ENCODE measurements around the gene SPINK2.

SPINK2 gene, protein sequence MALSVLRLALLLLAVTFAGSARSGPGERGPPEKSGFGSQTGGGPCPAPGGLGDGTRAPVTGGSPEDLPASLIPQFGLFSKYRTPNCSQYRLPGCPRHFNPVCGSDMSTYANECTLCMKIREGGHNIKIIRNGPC

DNA sequence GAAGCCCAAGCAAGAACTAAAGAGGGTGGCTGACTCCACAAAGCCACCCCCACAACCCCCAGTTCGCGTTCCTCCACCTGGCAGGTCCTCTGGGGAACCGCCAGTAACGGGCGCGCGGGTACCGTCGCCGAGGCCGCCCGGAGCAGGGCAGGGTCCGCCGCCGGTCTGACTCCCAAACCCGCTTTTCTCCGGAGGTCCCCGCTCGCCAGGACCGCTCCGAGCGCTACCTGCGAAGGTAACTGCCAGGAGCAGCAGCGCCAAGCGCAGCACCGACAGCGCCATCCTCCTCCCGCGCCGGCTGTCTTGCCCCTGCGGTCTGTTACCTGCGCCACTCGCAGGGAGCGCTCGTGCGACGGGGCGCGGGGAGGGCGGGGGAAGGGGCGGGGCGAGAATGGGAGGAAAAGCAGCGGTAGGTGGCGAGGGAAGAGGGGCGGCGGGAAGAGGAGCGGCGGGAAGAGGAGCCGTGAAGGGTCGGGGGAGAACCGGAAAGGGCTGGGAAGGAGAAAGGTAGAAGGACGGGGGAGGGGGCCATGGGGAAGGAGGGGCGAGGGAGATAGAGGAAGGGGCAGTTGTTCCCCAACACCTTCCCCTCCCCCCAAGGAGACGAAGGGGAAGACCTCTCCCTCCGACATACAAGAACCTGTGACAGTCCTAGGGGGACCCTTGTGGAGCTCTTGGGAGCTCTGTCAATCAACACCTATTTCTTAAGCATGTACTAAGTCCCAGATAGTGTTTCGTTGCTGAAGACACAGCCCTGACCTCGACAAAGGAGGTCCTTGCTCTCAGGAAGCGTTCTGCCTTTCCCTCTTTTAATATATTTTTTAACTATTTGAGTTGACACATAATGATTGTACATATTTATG is at the start of gene SPINK2:
TSS of gene SPINK2 (minus strand) at position 321 of the 863 bp plus-strand sequence. CDS start at position 282, 39 bp downstream.
- DNase-seq = peak; percentile 86

DNA sequence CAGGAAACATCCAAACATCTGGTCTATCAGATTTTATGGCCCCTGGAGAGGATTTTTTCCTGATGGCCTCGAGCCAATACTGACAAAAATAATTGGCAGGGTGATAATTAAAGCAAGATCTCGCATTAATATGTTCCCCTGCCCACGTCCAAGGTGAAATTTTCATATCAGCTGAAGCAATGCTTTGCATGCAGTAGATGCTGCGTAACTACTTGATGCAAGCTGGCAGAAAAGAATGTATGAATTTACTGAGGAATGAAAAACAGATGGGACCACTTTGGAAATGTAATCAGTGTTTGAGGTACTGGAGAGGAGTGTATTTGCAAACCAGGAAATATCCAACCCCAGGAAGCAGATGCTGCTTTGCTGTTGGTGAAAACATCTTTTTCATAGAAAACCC is 49.4 kb upstream of the SPINK2 start:
- DNase-seq = no peak

DNA sequence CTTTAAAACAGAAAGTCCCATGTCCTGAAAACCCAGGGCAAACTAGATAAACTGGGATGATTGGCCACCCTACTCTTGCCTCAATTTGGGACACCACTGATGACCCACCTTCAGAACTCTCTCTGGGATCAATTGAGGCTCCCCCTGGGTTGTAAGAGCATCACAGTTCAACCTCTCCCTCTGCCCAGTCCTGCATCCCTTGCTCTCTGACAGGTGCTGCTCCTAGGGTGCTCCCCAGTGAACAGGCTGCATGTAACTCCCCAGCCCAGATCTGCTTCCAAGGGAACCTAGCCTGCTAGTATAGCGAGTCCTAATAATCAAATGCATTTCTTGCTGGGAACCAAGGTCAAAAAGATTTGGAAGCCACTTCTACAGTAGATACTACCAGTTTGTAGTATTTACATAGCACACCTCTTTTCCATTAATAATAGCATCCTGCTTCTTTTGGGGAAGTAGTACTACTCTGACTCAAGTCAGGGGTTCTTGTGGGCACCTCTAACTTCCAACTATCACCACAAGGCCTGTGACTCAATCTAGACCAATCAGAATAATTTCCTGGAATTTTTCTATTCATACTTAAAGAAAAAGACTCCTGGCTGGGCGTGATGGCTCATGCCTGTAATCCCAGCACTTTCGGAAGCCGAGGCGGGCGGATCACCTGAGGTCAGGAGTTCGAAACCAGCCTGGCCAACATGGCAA is 42.1 kb upstream of the SPINK2 start:
- no peak for DNase-seq

DNA sequence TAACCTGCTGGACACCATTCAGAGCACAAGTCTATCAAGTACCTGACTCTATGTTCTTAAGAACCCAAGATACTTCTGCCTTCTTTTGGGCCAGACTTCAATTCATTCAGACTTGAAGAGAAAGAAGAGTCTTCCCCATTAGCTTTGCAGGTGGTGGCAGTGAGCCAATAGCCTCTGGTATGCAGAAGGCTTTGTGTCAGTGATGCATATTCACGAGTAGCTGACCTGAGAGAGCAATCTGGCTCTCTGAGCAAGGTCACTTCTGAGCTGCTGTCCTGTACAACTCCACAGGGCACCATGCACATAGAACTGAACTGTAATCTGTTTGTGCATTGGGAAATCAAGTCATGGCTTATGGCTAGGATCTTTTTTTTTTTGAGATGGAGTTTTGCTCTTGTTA is 39.9 kb upstream of the SPINK2 start:
- no peak for DNase-seq

DNA sequence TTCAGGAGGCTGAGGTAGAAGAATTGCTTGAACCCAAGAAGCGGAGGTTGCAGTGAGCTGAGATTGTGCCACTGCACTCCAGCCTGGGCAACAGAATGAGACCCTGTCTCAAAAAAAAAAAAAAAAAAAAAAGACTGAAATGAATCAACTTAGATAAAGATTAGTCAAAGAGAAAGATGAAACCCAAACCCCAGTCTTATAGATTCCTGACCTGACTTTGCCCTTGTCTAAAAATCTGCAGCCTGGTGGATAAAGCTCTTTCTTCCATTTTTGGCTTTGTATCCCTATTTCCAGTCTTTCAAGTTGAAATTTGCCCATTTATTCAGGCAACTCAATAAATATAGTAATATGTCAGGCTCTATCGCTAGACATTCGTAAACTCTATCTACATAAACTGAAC is 39.3 kb upstream of the SPINK2 start:
- no peak for DNase-seq

DNA sequence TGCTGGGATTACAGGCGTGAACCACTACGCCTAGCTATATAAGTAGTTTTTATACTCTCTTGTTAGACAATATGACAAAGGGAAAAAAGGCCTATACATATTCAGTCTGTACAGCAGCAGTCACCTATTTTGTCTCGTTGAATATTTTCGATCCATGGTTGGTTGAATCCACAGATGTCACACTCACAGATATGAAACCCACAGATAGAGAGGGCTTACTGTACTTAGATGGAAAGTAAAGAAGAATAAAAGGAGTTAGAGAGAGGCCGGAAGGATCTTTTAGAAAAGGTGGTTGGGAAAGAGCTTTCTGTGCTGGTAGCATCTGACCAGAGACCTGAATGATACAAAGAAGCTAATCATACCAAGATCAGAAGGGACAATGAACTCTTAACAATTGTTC is 38.3 kb upstream of the SPINK2 start:
- no peak for DNase-seq

DNA sequence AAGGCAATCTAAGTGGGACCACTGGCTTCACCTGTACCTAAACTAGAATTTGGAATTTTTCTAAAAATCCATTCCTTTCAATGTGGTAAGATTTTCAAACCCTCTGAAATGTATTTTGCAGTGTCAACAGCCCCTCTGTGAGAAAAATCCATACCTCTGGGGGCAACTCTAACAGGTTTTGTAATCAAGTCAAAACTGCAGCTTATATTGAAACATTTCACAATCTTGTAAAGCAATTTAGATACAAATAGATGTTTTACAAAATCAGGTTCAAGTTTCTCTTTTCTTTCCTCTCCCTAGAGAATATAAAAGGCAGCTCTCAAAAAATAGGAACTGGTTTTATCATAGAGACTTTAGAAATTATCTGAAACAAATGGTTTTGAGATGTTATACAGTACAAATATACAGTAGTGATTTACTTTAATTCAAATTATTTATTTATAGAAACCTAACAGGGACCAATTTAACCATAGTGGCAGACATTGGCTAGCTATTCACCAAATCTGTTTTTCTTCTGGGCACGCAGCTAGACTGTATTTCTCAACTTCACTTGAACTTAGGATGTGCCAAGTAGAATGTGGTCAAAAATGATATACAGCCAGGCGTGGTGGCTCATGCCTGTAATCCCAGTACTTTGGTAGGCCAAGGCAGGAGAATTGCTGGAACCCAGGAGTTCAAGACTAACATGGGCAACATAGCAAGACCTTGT is 36.3 kb upstream of the SPINK2 start:
- no peak for DNase-seq

DNA sequence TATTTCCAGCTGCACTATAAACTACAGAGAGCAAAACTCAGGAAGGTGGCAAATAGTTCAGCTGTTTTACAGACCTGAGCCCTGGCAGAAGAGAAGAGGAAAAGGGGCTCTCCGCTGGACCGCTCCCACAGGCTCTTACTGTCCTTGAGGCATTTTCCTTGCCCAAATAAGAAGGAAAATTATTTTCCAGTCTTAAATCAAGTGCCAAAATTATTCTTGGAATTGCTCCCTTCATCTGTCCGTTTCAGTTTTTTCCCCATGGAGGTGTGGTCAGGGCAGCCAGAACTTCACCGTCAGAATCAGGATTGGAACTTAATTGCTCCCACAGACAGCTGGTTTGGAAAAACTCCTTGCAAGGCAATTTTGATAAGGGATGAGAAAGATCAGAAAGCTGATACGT is 35.2 kb upstream of the SPINK2 start:
- DNase-seq = no peak

DNA sequence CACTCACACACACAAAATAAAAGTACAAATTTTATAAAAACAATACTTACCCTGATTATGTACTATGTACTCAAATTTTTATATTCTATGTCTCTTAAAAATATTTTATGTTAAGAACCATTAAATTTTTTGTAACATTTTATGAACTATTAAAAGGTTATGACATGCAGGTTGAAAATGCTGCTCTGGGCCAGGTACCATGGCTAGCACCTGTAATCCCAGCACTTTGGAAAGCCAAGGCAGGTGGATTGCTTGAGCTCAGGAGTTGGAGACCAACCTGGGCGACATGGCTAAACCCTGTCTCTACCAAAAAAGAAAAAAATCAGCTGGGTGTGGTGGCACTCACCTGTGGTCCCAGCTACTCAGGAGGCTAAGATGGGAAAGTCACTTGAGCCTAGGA is 29.4 kb upstream of the SPINK2 start:
- no peak for DNase-seq

DNA sequence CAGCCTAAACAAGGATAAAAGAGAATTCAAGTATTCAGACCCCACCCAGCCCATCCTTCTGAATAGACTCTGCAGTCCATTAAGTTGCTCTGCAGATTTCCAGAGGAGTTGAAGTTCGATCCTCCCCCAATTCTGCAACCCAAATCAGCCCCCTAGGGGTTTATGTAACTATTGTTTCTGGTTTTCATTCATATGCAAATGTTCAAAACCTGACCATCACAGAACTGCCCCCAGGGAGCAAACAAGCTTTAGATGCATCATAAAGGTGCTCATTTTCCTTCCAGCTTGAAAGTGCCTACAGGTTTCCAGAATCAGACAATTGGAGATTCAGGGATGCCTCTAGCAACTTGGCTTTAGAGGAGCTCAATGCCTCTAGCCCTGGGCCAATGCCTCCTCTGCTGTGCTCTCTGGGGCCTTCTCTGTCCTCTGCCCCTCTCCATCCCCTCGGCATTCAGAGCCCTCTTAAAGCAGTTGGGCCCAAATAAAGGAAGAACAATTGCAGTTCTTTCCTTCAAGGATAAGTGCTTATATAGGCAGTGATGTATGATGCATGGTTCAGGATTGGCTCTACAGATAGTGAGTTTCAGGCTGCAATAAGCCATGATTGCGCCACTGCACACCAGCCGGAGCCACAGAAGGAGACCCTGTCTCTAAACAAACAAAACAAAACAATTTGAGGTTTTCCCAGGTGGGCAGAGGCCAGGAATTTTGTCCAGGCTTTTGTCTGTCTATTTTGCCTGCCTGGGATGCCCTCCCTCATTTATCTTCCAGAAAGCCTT is 23.5 kb upstream of the SPINK2 start:
- DNase-seq = no peak

DNA sequence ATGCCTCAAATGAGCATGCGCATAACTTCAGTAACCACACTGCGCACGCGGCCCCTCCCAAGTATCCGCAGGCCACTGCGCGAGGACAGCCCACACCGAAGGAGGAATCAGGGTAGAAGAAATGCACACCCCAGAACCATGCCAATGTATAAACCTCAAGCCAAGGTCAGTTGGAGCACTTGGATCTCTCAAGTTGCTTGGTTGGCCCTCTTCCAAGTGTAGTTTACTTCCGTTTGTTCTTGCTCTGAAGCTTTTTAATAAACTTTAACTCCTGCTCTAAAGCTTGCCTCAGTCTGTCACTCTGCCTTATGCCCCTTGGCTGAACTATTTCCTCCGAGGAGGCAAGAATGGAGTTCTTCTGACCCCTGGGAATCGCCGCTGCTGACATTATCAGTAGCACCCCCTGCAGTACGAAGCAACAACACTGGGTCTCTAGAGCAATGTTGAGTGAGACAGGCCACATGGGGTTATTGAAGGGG is 22.0 kb upstream of the SPINK2 start:
- no peak for DNase-seq

DNA sequence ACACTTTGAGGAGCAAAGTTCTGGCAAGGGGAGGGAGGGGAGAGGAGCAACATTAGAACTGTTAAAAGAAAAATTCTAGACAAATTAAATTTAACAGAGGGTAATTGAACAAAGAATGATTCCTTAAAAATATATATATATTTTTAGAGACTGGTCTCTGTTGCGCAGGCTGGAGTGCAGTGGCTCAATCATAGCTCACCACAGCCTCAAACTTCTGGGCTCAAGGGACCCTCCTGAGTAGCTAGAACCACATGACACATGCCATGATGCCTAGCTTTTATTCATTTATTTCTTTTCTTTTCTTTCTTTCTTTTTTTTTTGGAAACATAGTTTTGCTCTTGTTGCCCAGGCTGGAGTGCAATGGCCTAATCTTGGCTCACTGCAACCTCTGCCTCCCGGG is 19.1 kb upstream of the SPINK2 start:
- no peak for DNase-seq

DNA sequence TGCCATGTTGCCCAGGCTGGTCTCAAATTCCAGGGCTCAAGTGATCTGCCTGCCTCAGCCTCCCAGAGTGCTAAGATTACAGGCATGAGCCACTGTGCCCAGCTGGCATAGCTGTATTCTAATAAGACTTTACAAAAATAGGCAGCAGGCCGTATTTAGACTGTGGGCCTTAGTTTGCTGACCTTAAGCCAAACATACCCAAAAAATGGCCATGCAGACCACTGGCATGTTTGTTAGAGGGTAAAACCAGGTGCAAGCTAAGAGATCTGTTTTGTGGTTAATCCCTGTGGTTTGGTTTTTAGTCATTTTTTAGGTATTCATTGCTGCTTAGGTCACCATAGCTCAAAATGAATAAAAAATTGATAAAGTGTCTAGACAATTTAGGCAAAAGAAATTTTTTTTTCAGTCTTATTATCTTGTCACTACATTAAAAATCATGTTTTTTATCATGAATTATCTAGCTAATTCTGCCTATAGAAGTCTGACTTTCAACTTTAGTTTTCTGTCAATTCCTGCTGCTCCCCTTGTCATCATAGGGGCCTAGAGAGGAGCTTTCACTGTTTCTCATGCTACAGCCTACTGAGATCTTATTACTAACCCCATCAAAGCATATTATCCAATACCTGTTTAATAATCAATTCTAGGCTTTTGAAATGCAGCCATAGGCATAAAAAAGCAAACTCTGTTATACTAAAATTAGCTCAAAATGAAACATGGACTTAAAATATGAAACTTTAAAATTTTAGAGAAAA is 7.5 kb upstream of the SPINK2 start:
- DNase-seq = no peak

DNA sequence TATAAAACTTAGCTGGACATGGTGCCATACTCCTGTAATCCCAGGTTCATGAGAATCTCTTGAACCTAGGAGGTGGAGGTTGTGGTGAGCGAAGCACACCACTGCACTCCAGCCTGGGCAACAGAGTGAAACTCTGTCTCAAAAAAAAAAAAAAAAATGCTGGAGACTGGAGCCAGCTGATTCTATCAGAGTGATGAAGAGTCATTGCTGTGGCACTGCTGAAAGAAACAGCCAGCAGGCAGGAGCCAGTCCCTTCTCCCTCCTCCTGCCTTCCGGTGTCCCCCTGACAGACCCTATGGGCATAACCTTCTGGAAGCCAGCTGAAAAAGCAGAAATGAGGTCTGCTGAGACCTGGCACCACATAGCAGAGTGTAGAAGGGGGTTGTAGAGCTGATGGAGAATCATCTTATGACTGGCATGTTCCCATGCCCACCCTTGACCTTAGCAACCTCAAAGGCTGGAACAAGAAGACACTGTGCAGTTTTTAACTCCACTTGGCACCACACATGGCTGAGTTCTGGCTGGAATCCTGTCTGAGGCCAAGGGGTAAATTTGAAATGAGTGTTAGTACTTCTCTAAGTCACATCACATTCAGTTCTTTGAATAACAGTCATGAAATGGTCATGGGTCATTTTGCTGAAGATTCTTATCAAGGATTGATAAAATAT is 2.6 kb upstream of the SPINK2 start:
- no peak for DNase-seq

DNA sequence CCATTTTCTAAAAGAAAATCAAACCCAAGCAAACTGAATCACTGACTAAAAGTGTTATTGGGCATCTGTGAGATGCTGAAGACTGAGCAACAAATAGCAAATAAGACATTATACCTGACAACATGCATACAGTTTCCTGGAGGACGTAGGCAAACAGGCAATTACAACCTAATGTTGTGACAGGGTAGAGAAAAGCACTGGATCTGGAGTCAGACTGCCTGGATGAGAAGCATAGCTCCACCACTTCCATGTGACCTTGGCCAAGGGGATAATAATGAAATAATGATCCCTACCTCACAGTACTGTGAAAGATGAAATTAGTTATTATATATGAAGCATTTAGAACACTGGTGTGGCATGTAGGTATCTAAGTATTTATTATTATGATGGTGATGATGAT is 2.7 kb downstream of the SPINK2 start:
- DNase-seq = no peak

DNA sequence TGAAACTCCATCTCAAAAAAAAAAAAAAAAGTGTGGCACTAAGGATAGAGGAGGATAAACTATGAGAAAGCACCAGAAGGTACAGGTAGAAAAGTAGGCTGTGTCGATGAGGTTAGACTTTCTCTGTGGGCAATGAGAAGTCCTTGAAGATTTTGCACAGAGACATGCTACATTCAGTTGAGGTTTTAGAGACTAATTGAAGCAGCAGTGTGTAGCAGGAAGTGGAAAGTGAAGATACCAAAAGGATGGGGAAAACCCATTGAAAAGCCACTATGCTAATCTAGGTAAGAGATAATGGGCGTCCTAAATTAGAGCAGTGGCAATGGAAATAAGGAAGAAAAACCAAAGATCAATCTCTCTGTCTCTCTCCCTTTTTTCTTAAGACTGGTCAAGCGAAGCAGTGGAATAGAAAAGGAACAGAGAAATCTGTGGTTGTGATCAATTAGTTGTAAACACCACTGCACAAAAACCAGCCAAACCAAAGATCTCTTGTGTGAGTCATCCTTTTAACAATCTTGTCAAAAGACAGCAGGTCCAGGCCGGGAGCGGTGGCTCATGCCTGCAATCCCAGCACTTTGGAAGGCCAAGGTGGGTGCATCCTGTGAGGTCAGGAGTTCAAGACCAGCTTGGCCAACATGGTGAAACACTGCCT is 3.5 kb downstream of the SPINK2 start:
- DNase-seq = peak; percentile 47

DNA sequence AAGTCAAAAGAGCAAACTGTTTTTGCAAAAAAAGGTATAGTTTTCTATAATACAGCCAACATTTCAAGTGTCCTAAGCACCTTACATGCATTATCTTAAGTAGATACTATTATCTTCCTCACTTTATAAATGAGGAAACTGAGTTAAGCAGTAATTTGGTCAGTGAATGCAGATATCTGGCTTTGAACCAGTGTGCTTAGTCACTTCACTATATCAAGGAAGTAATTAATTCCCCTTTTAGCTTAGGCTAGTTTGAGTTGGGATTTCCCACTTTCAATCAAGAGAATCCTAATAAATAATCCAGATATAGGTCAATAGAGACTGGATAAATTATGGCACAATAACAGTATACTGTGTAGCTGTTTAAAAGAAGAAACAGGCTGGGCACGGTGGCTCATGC is 14.8 kb downstream of the SPINK2 start:
- no peak for DNase-seq

DNA sequence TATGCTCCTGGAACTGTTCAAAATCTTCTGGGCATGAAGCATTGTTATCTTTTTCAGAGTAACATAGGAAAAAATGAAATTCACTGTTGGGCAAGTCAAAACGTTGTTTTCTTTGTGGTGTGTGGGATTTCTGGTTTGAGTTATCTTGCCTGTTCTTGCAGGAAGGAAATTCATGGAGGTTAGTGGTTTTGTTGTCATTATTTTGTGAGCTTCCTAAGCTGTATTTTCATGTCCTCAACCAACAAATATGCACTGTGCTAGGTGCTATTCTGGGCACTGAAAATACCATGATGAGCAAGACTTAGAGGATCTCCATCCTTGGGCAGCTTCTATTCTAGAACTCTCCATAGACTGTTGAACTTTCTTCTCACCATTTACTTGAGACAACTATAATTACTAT is 16.9 kb downstream of the SPINK2 start:
- DNase-seq = no peak

DNA sequence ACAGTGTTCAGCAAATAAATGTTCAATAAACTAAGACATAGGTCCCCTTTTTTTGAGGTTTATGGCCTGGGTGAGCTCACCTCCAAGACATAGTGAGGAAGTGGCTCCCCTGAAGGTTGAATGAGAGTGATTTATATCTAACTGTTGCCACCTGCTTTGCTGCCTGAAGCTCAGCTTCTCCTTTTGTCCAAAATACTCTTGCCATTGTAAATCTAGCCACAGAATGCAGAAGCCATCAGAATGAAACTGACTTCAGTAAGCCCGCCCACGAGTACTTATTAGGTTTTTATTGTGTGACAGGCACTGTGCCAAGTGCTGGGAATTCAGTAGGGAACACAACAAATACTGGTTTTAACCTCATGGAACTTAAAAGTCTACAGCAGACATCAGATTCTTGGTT is 18.0 kb downstream of the SPINK2 start:
- no peak for DNase-seq

All from CD4-positive, alpha-beta T cell treated with Interleukin-17A for 4 hours (primary cell).